Cardiac muscle cell (in vitro differentiated cells and primary cell): ENCODE data around the gene MED9. TPM values are rescaled to one million over a fixed set of nuclear protein-coding genes. Genes with fewer than 3 reads are reported as not detected.

ENCODE experiments used
- DNase-seq, 2 donors: peaks; one replicate each; pipeline versions ENCODE4 v3.0.0 to v3.0.0-alpha.2; 2010 to 2017; ENCODE audit warnings: low read depth in 1 of 2, low spot score in 1 of 2
- H3K27ac ChIP-seq: fragments of 200-600 bp; sonication (generic); 2 replicates; pipeline ENCODE4 v1.5.1; 2016
- H3K27me3 ChIP-seq: fragments of 200-600 bp; sonication (generic); 2 replicates; pipeline ENCODE4 v1.6.0; 2016; ENCODE audit warnings: control low read depth
- H3K36me3 ChIP-seq: fragments of 200-600 bp; sonication (generic); 2 replicates; pipeline ENCODE4 v1.5.1; 2016; ENCODE audit warnings: control low read depth
- H3K4me1 ChIP-seq: fragments of 200-600 bp; sonication (generic); 2 replicates; pipeline ENCODE4 v1.8.1; 2017; ENCODE audit warnings: low read depth, mild to moderate bottlenecking, mixed run types
- H3K4me3 ChIP-seq: fragments of 200-600 bp; sonication (generic); 2 replicates; pipeline ENCODE4 v1.5.1; 2016; ENCODE audit warnings: mild to moderate bottlenecking
- H3K9me3 ChIP-seq: fragments of 200-600 bp; sonication (generic); 2 replicates; pipeline ENCODE4 v1.5.1; 2017; ENCODE audit warnings: low read depth, mild to moderate bottlenecking, control low read depth
- CTCF ChIP-seq: IDR thresholded peaks from 2 replicates; pipeline ENCODE4 v1.5.1; 2012; ENCODE audit warnings: low read depth, mild to moderate bottlenecking, low read length
- polyA plus RNA-seq: library from polyadenylated mRNA; unstranded; fragments of >200 nt; fragmentation: Nextera tagmentation; extraction: Ambion mirVana; gene quantifications from 2 replicates; pipeline ENCODE4 v1.2.1, GENCODE V29; 2016
- total RNA-seq: library from RNA; depleted of rRNA; stranded (reverse); fragments of >200 nt; gene quantifications from 2 replicates; pipeline ENCODE4 v1.2.3, GENCODE V29; 2016

MED9 gene
- total and polyA plus RNA-seq, 2 experiments from 2014 or later: 27.9 to 38.2 TPM

GRCh38 chr17:17443173-17443572 lies 33.6 kb upstream of the MED9 start:
- no peaks in the 10 kb centered on the region for H3K27me3 ChIP-seq
- TF ChIP-seq CTCF: no peak

GRCh38 chr17:17445296-17445924 lies 31.4 kb upstream of the MED9 start:
- no peak for TF ChIP-seq CTCF
- Histone ChIP-seq H3K9me3 (no peaks in the 10 kb centered on the region), H3K36me3 (no peaks in the 10 kb centered on the region), H3K27ac (no peak overlapping the region), H3K4me1 (peaks cover 6% of the 10 kb centered on the region), H3K27me3 (no peaks in the 10 kb centered on the region), H3K4me3 (no peak overlapping the region)
- no peak for DNase-seq

More at GRCh38 chr17:17443173-17443572, 33.6 kb upstream of the MED9 start:
- DNase-seq: no peak
- Histone ChIP-seq H3K36me3 (no peaks in the 10 kb centered on the region), H3K27ac (no peak overlapping the region), H3K4me3 (no peak overlapping the region), H3K4me1 (peaks cover 6% of the 10 kb centered on the region), H3K9me3 (no peaks in the 10 kb centered on the region)

GRCh38 chr17:17445925-17446665 lies 30.7 kb upstream of the MED9 start:
- TF ChIP-seq CTCF: no peak
- Histone ChIP-seq H3K27me3 (no peaks in the 10 kb centered on the region), H3K27ac (no peak overlapping the region)

GRCh38 chr17:17446666-17447155 lies 30.1 kb upstream of the MED9 start:
- H3K4me3 ChIP-seq: no peak overlapping the region
- H3K36me3 ChIP-seq: no peaks in the 10 kb centered on the region
- DNase-seq: no peak
- no peaks in the 10 kb centered on the region for H3K27me3 ChIP-seq
- TF ChIP-seq CTCF: no peak
- H3K4me1 ChIP-seq: no peaks in the 10 kb centered on the region
- no peaks in the 10 kb centered on the region for H3K9me3 ChIP-seq
- H3K27ac ChIP-seq: no peak overlapping the region

More at GRCh38 chr17:17445925-17446665, 30.7 kb upstream of the MED9 start:
- Histone ChIP-seq H3K9me3 (no peaks in the 10 kb centered on the region), H3K4me3 (no peak overlapping the region), H3K36me3 (no peaks in the 10 kb centered on the region), H3K4me1 (peaks cover 4% of the 10 kb centered on the region)
- peak in 1 of 2 donors; percentile 83 for DNase-seq

- H3K27me3 ChIP-seq: no peaks in the 10 kb centered on the region
- no peak for DNase-seq
- H3K4me3 ChIP-seq: no peak overlapping the region
- H3K9me3 ChIP-seq: no peaks in the 10 kb centered on the region
- H3K27ac ChIP-seq: no peak overlapping the region
- no peaks in the 10 kb centered on the region for H3K4me1 ChIP-seq
- H3K36me3 ChIP-seq: no peaks in the 10 kb centered on the region
- no peak for TF ChIP-seq CTCF
Observed at GRCh38 chr17:17447264-17447663, 29.5 kb upstream of the MED9 start.
